ENCODE data around the gene ZNF580.

The ZNF580 gene

DNA sequence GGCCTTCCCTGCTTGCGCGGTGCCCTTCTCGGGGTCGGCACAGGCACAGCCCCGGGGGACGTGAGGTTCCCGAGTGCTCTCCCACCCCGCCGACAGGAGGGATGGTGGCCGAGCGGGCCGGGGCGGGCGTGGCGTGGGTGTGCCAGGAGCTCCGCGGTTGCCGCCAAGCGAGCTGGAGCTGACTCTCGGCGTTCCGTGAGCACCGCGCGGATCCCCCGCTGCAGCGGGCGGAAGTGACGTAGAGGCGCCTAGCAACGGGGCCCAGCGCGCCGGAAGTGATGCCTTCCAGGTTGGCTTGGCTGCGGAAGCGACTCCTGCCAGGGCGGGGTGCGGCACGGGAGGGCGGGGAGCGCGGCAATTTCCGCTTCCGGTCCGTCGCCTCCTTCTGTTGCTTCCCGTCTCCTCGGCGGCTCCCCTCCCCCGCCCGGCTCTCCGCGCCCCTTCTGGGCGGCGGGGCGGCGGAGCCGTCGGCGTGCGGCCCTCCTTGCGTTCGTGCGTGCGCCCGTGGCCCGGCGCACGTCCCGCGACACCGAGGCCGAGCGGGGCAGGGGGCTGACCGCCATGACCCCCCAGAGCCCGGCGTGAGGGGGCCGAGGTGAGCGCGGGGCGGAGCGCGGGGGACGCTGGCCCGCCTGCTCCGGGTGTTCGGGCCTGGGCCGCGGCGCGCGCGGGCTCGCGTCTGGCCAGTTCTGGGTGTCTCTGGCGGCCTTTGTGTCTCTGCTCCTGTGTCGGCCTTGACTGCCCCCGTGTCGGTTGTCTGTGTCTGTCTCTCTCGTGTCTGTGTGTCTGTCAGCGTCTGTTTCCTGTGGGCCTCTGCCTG lies 34.2 kb downstream of the ZNF580 start, which contains the start of gene EPN1:
EPN1 (plus strand) TSS at position 386 of the 820 bp plus-strand sequence. CDS start 3,402 bp downstream, outside the sequence.
- Histone ChIP-seq H3K4me1 (ENCODE audit: control insufficient read depth, insufficient read depth, low read length) (peaks cover 34% of the 10 kb centered on the region), H3K4me3 (ENCODE audit: low read length) (peak within 1 kb of the TSS; percentile 96)

DNA sequence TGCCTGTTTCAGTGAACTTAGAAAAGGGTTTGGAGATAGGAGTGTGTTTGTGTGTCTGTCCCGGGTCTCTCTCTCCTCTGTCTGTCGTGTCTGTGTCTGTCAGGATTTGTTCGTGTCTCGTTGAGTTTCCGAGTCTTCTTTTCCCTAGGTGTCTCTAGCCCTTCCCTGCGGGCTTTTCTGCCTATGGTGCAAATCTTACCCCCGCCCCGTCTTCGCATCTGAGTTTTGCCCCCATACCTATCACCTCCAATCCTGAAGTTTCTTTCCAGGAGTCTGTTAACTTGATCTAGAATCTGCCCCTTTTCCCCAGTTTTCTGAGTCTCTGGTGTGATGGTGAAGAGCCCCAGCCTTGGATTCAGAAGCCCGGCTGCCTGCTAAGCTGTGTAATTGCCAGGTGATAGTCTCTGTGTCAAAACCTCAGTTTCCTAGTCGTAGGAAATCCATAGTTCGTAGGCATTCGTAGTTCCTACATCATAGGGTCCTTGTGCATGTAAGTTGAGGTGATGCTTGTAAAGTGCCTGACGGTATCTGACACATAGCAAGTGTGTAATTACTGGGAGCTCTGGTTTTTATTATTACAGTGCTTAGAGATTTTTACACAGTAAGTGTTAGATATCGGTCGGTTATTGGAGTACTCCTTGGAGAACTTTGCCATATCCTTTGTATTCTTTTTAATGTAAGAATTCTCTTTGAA lies 35.0 kb downstream of the ZNF580 start:
- H3K4me3 ChIP-seq (ENCODE audit: low read length) = peak overlapping the region; percentile 96
- peak overlapping the region; percentile 91 for H3K9ac ChIP-seq (ENCODE audit: low read length)
- H3K9me3 ChIP-seq (ENCODE audit: control insufficient read depth, low read length) = no peaks in the 10 kb centered on the region
- H3K27me3 ChIP-seq (ENCODE audit: control insufficient read depth, insufficient read depth, low read length) = no peaks in the 10 kb centered on the region
- H3K36me3 ChIP-seq (ENCODE audit: control insufficient read depth, insufficient read depth, low read length) = peaks cover 23% of the 10 kb centered on the region
- H3K4me1 ChIP-seq (ENCODE audit: control insufficient read depth, insufficient read depth, low read length) = peaks cover 42% of the 10 kb centered on the region

More for the DNA sequence above, 34.2 kb downstream of the ZNF580 start, which contains the start of gene EPN1:
- peaks cover 17% of the 10 kb centered on the region for H3K36me3 ChIP-seq (ENCODE audit: control insufficient read depth, insufficient read depth, low read length)
- H3K9me3 ChIP-seq (ENCODE audit: control insufficient read depth, low read length) = no peaks in the 10 kb centered on the region
- no peaks in the 10 kb centered on the region for H3K27me3 ChIP-seq (ENCODE audit: control insufficient read depth, insufficient read depth, low read length)
- peak within 1 kb of the TSS; percentile 91 for H3K9ac ChIP-seq (ENCODE audit: low read length)

DNA sequence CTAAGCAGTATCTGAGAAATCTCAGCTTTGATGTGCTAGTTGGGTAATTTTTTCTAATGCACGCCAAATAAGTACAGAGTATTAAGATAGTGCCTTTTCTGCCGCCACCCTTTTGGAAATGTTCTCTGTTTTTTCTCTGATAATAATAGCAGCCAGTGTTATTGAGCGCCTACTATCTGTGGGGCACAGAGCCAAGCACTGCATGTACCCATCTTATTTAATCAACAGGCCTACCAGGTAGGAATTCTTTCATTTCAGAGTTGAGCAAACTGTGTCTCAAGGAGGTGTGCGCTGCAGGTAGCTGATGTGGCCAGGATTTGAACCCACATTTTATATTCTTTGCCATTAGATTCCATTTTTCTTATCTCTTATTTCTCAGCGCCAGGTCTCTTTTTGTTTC lies 35.6 kb downstream of the ZNF580 start:
- Histone ChIP-seq H3K9me3 (ENCODE audit: control insufficient read depth, low read length) (no peaks in the 10 kb centered on the region), H3K9ac (ENCODE audit: low read length) (peak overlapping the region; percentile 91), H3K4me3 (ENCODE audit: low read length) (peak overlapping the region; percentile 96), H3K36me3 (ENCODE audit: control insufficient read depth, insufficient read depth, low read length) (peaks cover 28% of the 10 kb centered on the region), H3K4me1 (ENCODE audit: control insufficient read depth, insufficient read depth, low read length) (peaks cover 47% of the 10 kb centered on the region), H3K27me3 (ENCODE audit: control insufficient read depth, insufficient read depth, low read length) (no peaks in the 10 kb centered on the region)

DNA sequence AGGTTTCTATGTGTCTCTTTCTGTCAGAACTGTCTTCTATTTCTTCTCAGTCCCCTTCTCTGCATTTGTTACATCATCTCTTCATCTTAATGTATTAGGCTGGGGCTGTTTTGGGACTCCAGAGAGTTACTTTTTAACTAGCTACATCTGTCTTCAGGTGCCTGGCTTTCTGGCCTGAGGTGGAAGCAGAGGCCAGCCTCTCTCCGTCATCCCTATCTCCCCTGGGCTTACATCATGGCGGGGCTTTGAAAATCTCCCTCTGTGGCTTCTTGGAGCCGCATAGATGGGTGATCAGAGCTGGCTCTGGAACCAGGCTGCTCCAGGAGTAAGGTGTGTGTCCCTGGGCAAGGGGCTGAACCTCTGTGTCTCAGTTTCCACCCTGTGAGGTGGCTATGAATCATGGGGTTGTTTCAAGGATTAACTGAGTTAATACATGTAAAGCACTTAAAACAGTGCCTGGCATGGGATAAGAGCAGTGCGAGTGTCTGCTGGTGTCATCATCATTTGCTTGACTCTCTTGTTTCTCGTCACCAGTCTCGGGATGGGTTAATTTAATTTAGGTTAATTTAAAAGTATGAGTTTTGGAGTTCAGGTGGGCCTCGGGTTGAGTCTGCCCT lies 36.2 kb downstream of the ZNF580 start:
- peak overlapping the region; percentile 91 for H3K9ac ChIP-seq (ENCODE audit: low read length)
- peaks cover 32% of the 10 kb centered on the region for H3K36me3 ChIP-seq (ENCODE audit: control insufficient read depth, insufficient read depth, low read length)
- no peaks in the 10 kb centered on the region for H3K27me3 ChIP-seq (ENCODE audit: control insufficient read depth, insufficient read depth, low read length)
- H3K4me3 ChIP-seq (ENCODE audit: low read length) = peak overlapping the region; percentile 16
- peaks cover 53% of the 10 kb centered on the region for H3K4me1 ChIP-seq (ENCODE audit: control insufficient read depth, insufficient read depth, low read length)
- H3K9me3 ChIP-seq (ENCODE audit: control insufficient read depth, low read length) = no peaks in the 10 kb centered on the region

DNA sequence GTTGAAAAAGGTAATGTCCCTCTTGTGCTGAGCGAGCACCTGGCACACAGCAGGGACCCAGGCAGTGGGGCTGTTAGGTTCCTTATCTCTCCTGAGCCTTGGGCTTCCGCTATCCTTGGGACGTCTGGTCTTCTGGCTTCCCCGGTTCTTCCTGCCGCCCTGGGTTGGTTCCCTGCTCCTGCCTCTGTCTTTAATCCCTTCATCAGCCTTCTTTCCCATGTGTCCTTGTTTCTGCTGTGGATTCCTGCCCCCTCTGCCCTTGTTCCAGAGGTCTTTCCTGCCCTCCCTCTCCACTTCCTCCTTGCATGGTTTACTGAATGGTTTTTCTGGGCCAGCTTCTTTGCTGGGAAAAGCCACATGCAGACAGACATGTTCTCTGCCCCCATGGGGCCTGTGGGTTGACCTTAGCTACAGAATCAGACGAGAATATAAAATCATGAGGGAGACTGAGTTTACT lies 36.8 kb downstream of the ZNF580 start:
- no peaks in the 10 kb centered on the region for H3K27me3 ChIP-seq (ENCODE audit: control insufficient read depth, insufficient read depth, low read length)
- H3K9ac ChIP-seq (ENCODE audit: low read length) = peak overlapping the region; percentile 91
- H3K4me3 ChIP-seq (ENCODE audit: low read length) = no peak overlapping the region
- H3K4me1 ChIP-seq (ENCODE audit: control insufficient read depth, insufficient read depth, low read length) = peaks cover 57% of the 10 kb centered on the region
- no peaks in the 10 kb centered on the region for H3K9me3 ChIP-seq (ENCODE audit: control insufficient read depth, low read length)
- peaks cover 32% of the 10 kb centered on the region for H3K36me3 ChIP-seq (ENCODE audit: control insufficient read depth, insufficient read depth, low read length)

DNA sequence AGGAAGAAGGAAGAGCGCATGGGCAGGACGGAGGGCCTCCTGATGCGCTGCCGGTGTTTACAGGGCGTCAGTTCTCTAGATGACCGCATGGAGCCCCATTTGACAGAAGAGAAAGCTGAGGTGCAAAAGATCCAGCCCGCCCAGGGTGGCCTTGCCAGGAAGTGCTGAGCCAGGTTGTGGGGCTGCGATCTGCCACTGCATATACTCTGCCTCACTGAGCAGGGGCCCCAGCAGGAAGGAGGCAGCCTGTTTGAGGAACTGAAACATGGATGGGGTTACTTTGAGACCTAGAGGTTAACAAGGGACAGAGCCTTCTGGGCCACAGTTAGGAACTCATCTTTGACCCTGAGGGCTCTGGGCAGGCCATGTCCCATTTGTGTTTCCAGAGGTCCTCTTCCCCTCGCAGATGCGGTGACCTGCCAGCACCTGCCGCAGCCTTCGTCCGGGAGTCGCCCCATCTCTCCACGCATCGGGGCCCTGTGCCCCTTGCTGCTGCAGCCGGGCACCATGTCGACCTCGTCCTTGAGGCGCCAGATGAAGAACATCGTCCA lies 37.4 kb downstream of the ZNF580 start:
- Histone ChIP-seq H3K9ac (ENCODE audit: low read length) (no peak overlapping the region), H3K9me3 (ENCODE audit: control insufficient read depth, low read length) (no peaks in the 10 kb centered on the region), H3K4me3 (ENCODE audit: low read length) (no peak overlapping the region), H3K4me1 (ENCODE audit: control insufficient read depth, insufficient read depth, low read length) (peaks cover 60% of the 10 kb centered on the region), H3K27me3 (ENCODE audit: control insufficient read depth, insufficient read depth, low read length) (no peaks in the 10 kb centered on the region), H3K36me3 (ENCODE audit: control insufficient read depth, insufficient read depth, low read length) (peaks cover 32% of the 10 kb centered on the region)

DNA sequence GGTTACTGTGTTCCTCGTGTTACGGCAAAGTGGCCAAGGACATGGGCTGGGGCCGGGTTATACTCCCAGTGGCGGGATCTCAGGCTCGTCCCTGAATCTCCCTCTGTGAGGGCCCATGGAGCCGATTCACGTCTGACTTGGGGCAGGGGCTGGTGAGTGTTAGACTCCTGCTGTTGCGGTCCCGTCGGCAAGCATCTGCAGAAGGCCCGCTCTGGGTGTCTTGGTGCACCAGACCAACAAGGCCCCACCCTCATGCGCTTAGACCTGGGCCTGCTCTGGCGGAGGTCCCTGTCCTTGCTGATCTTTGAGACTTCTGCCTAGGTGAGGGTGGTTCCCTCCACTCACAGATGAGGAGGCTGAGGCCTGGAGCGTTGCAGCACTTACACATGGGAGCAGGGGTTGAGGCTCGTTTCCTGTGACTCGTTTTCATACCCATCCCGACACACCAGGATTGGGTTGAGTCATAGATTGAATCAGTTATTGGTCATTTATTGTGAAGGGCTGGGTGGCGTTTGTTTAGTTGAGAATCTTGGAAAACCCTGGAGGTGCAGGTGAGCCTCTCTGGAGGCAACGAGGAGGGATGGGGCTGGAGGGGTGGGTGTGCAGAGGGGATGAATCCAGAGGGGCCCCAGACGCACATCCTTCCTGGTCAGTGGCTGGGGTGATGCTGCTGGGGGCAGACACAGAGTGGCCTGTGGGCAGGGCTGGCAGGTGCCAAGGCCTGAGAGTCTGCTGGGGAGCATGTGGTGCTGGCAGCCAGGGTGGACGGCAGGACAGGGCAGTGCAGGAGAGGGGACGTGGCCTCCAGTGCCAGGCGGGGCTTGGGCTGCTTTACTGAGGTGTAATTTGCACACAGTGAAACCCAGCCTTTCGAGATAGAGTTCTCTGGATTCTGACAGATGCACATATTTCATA lies 38.8 kb downstream of the ZNF580 start:
- H3K9me3 ChIP-seq (ENCODE audit: control insufficient read depth, low read length) = no peaks in the 10 kb centered on the region
- H3K4me1 ChIP-seq (ENCODE audit: control insufficient read depth, insufficient read depth, low read length) = peaks cover 73% of the 10 kb centered on the region
- peaks cover 32% of the 10 kb centered on the region for H3K36me3 ChIP-seq (ENCODE audit: control insufficient read depth, insufficient read depth, low read length)
- no peak overlapping the region for H3K4me3 ChIP-seq (ENCODE audit: low read length)
- H3K27me3 ChIP-seq (ENCODE audit: control insufficient read depth, insufficient read depth, low read length) = no peaks in the 10 kb centered on the region
- H3K9ac ChIP-seq (ENCODE audit: low read length) = no peak overlapping the region

DNA sequence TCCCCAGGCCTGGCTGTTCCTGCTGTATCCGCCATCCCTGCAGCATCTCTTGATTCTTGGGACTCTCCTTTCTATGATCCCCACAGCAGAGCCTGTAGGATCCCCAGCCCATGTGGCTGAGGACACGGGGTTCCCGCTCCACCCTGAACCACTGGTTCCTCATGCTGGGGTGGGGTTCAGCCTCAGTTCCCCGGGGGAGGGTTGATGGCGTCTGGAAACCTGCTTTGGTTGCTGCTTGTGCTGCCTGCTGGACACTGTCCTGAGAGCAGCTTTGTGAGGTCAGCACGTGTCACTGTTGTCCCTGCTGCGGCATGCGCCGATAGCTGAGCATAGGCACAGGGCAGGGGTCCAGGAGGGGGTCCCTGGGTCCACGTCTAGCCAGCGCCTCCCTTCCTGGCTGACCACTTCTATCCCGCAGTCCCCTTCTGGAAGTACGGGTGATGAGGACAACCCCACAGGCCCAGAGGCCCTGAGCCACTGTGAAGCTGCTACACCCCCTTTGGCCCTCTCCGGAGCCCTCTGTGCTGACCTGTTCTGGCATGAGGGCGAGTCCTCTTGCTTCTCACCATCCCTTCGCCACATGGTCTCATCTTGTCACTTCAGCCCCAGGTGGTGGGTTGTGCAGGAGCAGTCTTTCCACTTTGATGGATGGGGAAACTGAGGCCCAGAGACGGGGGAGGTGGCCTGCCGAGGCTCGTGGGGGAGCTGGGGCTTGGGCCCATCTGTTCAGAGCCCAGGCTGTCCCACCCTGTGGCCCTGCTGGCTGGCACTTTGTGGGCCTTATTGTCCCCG lies 39.7 kb downstream of the ZNF580 start:
- Histone ChIP-seq H3K27me3 (ENCODE audit: control insufficient read depth, insufficient read depth, low read length) (no peaks in the 10 kb centered on the region), H3K9ac (ENCODE audit: low read length) (no peak overlapping the region), H3K9me3 (ENCODE audit: control insufficient read depth, low read length) (no peaks in the 10 kb centered on the region), H3K4me1 (ENCODE audit: control insufficient read depth, insufficient read depth, low read length) (peaks cover 82% of the 10 kb centered on the region), H3K4me3 (ENCODE audit: low read length) (no peak overlapping the region), H3K36me3 (ENCODE audit: control insufficient read depth, insufficient read depth, low read length) (peaks cover 39% of the 10 kb centered on the region)

DNA sequence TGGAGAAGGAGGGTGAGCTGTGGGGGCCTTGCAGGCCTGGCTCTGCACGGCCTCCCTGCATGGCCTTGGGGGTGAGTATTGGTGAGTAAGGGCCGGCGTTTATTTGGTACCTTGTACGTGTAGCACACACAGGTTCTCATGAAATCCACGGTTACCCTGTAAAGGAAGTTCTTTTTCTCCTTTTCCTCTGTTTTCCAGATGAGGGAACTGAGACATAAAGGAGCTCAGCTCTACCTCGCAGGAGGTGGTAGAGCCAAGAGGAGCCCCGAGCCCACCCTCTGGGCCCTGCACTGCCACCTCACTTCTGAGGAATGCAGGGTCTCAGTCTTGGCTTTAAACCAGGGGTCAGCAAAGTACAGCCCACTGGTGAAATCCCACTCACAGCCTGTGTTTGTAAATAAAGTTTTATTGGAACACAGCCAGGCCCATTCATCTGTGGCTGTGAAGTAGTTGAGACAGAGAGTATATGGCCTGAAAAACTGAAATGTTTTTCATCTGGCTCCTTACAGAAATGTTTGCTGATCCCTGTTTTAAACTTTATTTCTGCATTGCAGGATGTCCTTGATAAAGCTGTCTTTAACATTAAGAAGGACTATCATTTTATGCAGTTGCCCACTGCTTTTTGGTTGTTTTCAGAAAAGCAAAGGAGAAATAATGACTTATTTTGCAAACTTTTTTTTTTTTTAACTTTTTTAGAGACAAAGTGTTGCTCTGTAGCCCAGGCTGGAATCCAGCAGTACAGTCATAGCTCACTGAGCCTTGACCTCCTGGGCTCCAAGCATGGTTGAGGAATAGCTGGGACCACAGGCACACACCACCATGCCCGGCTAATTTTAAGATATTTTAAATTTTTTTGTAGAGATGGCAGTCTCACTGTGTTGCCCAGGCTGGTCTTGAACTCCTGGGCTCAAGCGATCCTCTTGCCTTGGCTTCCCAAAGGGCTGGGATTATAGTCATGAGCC lies 40.6 kb downstream of the ZNF580 start:
- Histone ChIP-seq H3K9ac (ENCODE audit: low read length) (no peak overlapping the region), H3K4me3 (ENCODE audit: low read length) (no peak overlapping the region), H3K36me3 (ENCODE audit: control insufficient read depth, insufficient read depth, low read length) (peaks cover 43% of the 10 kb centered on the region), H3K4me1 (ENCODE audit: control insufficient read depth, insufficient read depth, low read length) (peaks cover 91% of the 10 kb centered on the region), H3K27me3 (ENCODE audit: control insufficient read depth, insufficient read depth, low read length) (no peaks in the 10 kb centered on the region), H3K9me3 (ENCODE audit: control insufficient read depth, low read length) (no peaks in the 10 kb centered on the region)

Measured in mucosa of stomach (tissue), 1 donor.